IPS DF 6.9 (cell line): ENCODE measurements around the gene CNPY2.
A peak's percentile ranks its signal among the peaks of the same experiment; 100 is the strongest.
"Not testable (repeated sequence)": the region's sequence is repeated elsewhere in the genome, so short reads cannot be mapped to it uniquely, and the experiment has no call there.

Experiments
- DNase-seq: peaks from one replicate; pipeline ENCODE4 v3.0.0-alpha.2; 2013; ENCODE audit warnings: low read depth, low spot score
- H3K27ac ChIP-seq: one replicate; pipeline ENCODE4 v1.5.1; 2013; ENCODE audit warnings: low read length, control low read depth
- H3K27me3 ChIP-seq: 2 replicates; pipeline ENCODE4 v1.6.1; 2013; ENCODE audit warnings: mild to moderate bottlenecking, low read length; ENCODE audit not compliant: control insufficient read depth, insufficient read depth
- H3K36me3 ChIP-seq: 2 replicates; pipeline ENCODE4 v1.6.1; 2013; ENCODE audit warnings: low read length; ENCODE audit not compliant: control insufficient read depth, insufficient read depth
- H3K4me1 ChIP-seq: 2 replicates; pipeline ENCODE4 v1.6.1; 2013; ENCODE audit warnings: low read length; ENCODE audit not compliant: control insufficient read depth, insufficient read depth
- H3K4me3 ChIP-seq: 2 replicates; pipeline ENCODE4 v1.5.1; 2013; ENCODE audit warnings: mild to moderate bottlenecking, low read length
- H3K9me3 ChIP-seq: 2 replicates; pipeline ENCODE4 v1.6.1; 2013; ENCODE audit warnings: low read length, inconsistent platforms; ENCODE audit not compliant: control insufficient read depth, insufficient read depth
- WGBS: extraction: QIAGEN DNeasy Blood & Tissue Kit; methylation state at CpG from one replicate; pipeline ENCODE4 v1.1.7; 2013; ENCODE audit warnings: mixed read lengths, missing lambda C conversion rate; ENCODE audit not compliant: insufficient read length, insufficient coverage; 5-methylcytosine and 5-hydroxymethylcytosine counted together

Gene CNPY2

DNA sequence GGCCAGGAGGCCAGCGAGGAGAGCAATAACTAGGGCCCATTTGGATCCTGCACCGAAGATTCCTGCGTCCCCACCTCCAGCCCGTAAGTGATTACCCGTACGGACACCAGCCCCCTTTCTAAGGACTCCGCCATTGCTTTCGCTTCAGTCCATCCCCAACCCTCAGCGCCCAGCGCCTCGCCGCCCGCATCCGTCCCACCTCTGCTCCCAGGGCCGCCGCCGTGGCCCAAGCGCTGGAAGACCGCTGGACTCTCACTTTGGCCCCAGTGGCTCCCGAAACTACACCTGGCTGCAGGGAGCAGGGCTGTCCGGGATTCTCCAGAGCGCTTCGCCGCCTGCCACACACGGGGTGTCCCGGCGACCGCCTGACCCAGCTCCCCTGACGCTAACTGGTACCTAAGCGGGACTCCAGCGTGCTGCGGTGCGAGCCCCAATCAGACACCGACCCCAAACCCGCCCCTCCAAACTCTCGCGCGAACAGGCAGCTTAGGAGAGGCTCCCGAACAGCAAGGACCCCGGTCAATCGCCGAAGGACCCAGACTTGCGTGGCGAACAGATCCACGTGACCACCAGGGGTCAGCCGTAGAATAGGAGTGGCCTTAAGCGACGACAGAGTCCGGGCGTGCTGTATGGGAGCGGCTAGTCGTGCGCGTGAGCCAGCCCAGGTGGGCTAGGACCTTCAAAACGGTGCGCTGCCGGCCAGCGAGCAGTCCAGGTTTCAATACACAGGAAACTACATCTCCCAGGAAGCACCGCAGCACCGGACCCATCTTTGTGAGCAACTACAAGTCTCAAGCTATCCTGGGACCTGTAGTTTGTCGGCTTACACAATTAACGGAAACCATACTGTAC, at the start of gene CNPY2:
TSS of gene CNPY2 (minus strand) at position 367 of the 852 bp plus-strand sequence. CDS start 771 bp downstream, outside the sequence.
- no CpG with 5 or more reads among the region's 62 CpGs for WGBS
- DNase-seq: peak; percentile 92
- H3K9me3 ChIP-seq: no peaks in the 10 kb centered on the region
- H3K4me3 ChIP-seq: peak within 1 kb of the TSS; percentile 80
- no peaks in the 10 kb centered on the region for H3K4me1 ChIP-seq
- H3K27me3 ChIP-seq: no peaks in the 10 kb centered on the region
- peaks cover 8% of the 10 kb centered on the region; the same call in 1 of the 2 replicates for H3K36me3 ChIP-seq
- H3K27ac ChIP-seq: no peak within 1 kb of the TSS

GRCh38 chr12:56362130-56363059, 46.6 kb upstream of the CNPY2 start, which contains the start of gene APOF:
Gene APOF (minus strand): TSS chr12:56362857. CDS start chr12:56362745, 112 bp downstream.
- DNase-seq: no peak
- no peaks in the 10 kb centered on the region for H3K9me3 ChIP-seq

GRCh38 chr12:56361487-56362129, 45.8 kb upstream of the CNPY2 start:
- H3K4me3 ChIP-seq: no peak overlapping the region
- DNase-seq: no peak
- H3K36me3 ChIP-seq: no peaks in the 10 kb centered on the region
- 0 out of 2 replicates have a peak, but pooled peaks cover 1% of the 10 kb centered on the region for H3K4me1 ChIP-seq
- H3K27ac ChIP-seq: no peak overlapping the region
- no CpG with 5 or more reads among the region's 8 CpGs for WGBS
- no peaks in the 10 kb centered on the region for H3K9me3 ChIP-seq
- H3K27me3 ChIP-seq: no peaks in the 10 kb centered on the region

More at GRCh38 chr12:56362130-56363059, 46.6 kb upstream of the CNPY2 start, which contains the start of gene APOF:
- Histone ChIP-seq H3K4me3 (no peak within 1 kb of the TSS), H3K27ac (no peak within 1 kb of the TSS), H3K27me3 (no peaks in the 10 kb centered on the region), H3K4me1 (0 out of 2 replicates have a peak, but pooled peaks cover 1% of the 10 kb centered on the region), H3K36me3 (no peaks in the 10 kb centered on the region)
- no CpG with 5 or more reads among the region's 10 CpGs for WGBS

- no peaks in the 10 kb centered on the region for H3K27me3 ChIP-seq
- DNase-seq: peak; percentile 99
- H3K9me3 ChIP-seq: no peaks in the 10 kb centered on the region
- no peak within 1 kb of the TSS for H3K27ac ChIP-seq
- peak within 1 kb of the TSS; percentile 88 for H3K4me3 ChIP-seq
- WGBS: no CpG with 5 or more reads among the region's 54 CpGs
- H3K36me3 ChIP-seq: peaks cover 12% of the 10 kb centered on the region; the same call in 1 of the 2 replicates
- 0 out of 2 replicates have a peak, but pooled peaks cover 1% of the 10 kb centered on the region for H3K4me1 ChIP-seq
Measured at GRCh38 chr12:56359851-56360767, 44.3 kb upstream of the CNPY2 start, which contains the start of gene STAT2. Gene STAT2 (minus strand): TSS chr12:56360107. CDS start chr12:56356571, 3,536 bp downstream.

- Histone ChIP-seq H3K9me3 (no peaks in the 10 kb centered on the region), H3K27ac (no peak overlapping the region), H3K27me3 (no peaks in the 10 kb centered on the region), H3K36me3 (peaks cover 21% of the 10 kb centered on the region; the same call in 1 of the 2 replicates), H3K4me3 (peak overlapping the region; percentile 88; the same call in 1 of the 2 replicates), H3K4me1 (0 out of 2 replicates have a peak, but pooled peaks cover 1% of the 10 kb centered on the region)
- WGBS: no CpG with 5 or more reads among the region's 1 CpG
- no peak for DNase-seq
Measured at GRCh38 chr12:56358836-56359532, 43.2 kb upstream of the CNPY2 start.

- Histone ChIP-seq H3K4me1 (no peaks in the 10 kb centered on the region), H3K27me3 (no peaks in the 10 kb centered on the region), H3K36me3 (peaks cover 39% of the 10 kb centered on the region), H3K9me3 (no peaks in the 10 kb centered on the region), H3K27ac (no peak overlapping the region), H3K4me3 (no peak overlapping the region)
- WGBS: no CpG with 5 or more reads among the region's 2 CpGs
- no peak for DNase-seq
Measured at GRCh38 chr12:56351325-56351724, 35.5 kb upstream of the CNPY2 start.

GRCh38 chr12:56350662-56351061, 34.9 kb upstream of the CNPY2 start:
- no peak overlapping the region for H3K27ac ChIP-seq
- H3K27me3 ChIP-seq: no peaks in the 10 kb centered on the region
- WGBS: no CpG with 5 or more reads among the region's 2 CpGs
- no peak overlapping the region for H3K4me3 ChIP-seq
- DNase-seq: no peak
- no peaks in the 10 kb centered on the region for H3K9me3 ChIP-seq
- H3K4me1 ChIP-seq: no peaks in the 10 kb centered on the region
- H3K36me3 ChIP-seq: peaks cover 32% of the 10 kb centered on the region

DNA sequence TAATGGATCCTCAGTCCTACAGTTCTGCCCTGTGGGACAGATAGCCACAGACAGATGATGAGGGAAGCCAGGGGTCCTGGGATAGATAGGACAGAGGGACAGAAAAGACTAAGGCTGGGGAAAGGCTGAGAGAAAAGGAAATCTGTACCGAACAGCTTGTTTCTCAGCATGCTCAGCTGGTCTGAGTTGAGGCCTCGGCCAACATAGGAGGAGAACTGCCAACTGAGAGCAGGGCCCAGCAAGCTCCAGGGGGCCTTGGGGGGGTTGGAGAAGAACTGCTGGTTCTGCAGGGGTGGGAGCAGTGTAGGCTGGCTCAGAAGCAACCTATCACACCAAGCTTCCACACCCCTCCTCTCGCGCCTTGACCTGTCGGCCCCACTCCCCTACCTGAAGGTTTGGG, 33.0 kb upstream of the CNPY2 start:
- Histone ChIP-seq H3K36me3 (peaks cover 19% of the 10 kb centered on the region), H3K4me3 (no peak overlapping the region), H3K27me3 (no peaks in the 10 kb centered on the region), H3K27ac (no peak overlapping the region), H3K9me3 (no peaks in the 10 kb centered on the region), H3K4me1 (no peaks in the 10 kb centered on the region)
- no peak for DNase-seq
- WGBS: no CpG with 5 or more reads among the region's 5 CpGs

DNA sequence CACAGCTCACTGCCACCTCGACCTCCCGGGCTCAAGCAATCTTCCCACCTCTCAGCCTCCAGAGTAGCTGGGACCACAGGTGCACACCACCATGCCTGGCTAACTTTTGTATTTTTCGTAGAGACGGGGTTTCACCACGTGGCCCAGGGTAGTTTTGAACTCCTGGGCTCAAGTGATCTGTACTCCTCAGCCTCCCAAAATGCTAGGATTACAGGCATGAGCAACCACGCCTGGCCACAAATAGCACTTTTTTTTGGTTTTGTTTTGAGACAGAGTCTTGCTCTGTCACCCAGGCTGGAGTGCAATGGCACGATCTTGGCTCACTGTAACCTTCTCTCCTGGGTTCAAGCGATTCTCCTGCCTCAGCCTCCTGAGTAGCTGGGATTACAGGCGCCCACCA, 31.5 kb upstream of the CNPY2 start:
- H3K9me3 ChIP-seq, H3K27ac ChIP-seq, DNase-seq, H3K27me3 ChIP-seq, H3K4me3 ChIP-seq, H3K4me1 ChIP-seq: not testable (repeated sequence)
- H3K36me3 ChIP-seq: peaks cover 28% of the 10 kb centered on the region
- WGBS: no CpG with 5 or more reads among the region's 9 CpGs
